Measurements from ENCODE around the gene SLC9C2. TPM values are rescaled to one million over a fixed set of nuclear protein-coding genes. Genes with fewer than 3 reads are reported as not detected.
A peak's percentile ranks its signal among the peaks of the same experiment; 100 is the strongest.

SLC9C2 gene
- total RNA-seq, 1 donor from 2014 or later: not detected

- no peaks in the 10 kb centered on the region for H3K27me3 ChIP-seq (ENCODE audit: control insufficient read depth, insufficient read depth, low read length)
- no peak for TF ChIP-seq CTCF (IDR thresholded peaks at IDR 0.05; ENCODE audit: insufficient read depth, low read length, severe bottlenecking)
- no peak overlapping the region for H3K4me3 ChIP-seq (ENCODE audit: low read depth, low read length)
- FAIRE-seq (no peak), DNase-seq (ENCODE audit: low read depth) (no peak)
- H3K36me3 ChIP-seq (ENCODE audit: control insufficient read depth, insufficient read depth, low read length): no peaks in the 10 kb centered on the region
Measured at GRCh38 chr1:173453982-173454381, 148.9 kb downstream of the SLC9C2 start.

- no peaks in the 10 kb centered on the region for H3K36me3 ChIP-seq (ENCODE audit: control insufficient read depth, insufficient read depth, low read length)
- peak; percentile 58 for FAIRE-seq
Measured at GRCh38 chr1:173451981-173452380, 150.9 kb downstream of the SLC9C2 start.

More at GRCh38 chr1:173451981-173452380, 150.9 kb downstream of the SLC9C2 start:
- H3K4me3 ChIP-seq (ENCODE audit: low read depth, low read length): no peak overlapping the region
- H3K27me3 ChIP-seq (ENCODE audit: control insufficient read depth, insufficient read depth, low read length): no peaks in the 10 kb centered on the region
- peak; percentile 56 for DNase-seq (ENCODE audit: low read depth)
- no peak for TF ChIP-seq CTCF (IDR thresholded peaks at IDR 0.05; ENCODE audit: insufficient read depth, low read length, severe bottlenecking)

Other genes with a start within 250 kb of the SLC9C2 start
- gene PRDX6, start 125.7 kb downstream of the SLC9C2 start, total RNA-seq: 159 and 185 TPM in 2 replicates
- not detected in 2 replicates for gene TEX50, start 32.3 kb upstream of the SLC9C2 start, total RNA-seq
- gene ANKRD45, start 66.8 kb upstream of the SLC9C2 start, total RNA-seq: under 0.01 TPM in 2 replicates
- 35.8 and 39.0 TPM in 2 replicates for gene KLHL20, start 111.9 kb upstream of the SLC9C2 start, total RNA-seq
- gene DARS2, start 221.6 kb upstream of the SLC9C2 start, total RNA-seq: 12.9 and 15.4 TPM in 2 replicates
- 5.1 and 5.5 TPM in 2 replicates for gene CENPL, start 221.8 kb upstream of the SLC9C2 start, total RNA-seq